IPS DF 4.7 (cell line): ENCODE data around the gene CREB3.

ENCODE experiments used
- DNase-seq: peaks from one replicate; pipeline ENCODE4 v3.0.0-alpha.2; 2013; ENCODE audit warnings: low spot score; ENCODE audit errors: extremely low read depth

The CREB3 gene

DNA sequence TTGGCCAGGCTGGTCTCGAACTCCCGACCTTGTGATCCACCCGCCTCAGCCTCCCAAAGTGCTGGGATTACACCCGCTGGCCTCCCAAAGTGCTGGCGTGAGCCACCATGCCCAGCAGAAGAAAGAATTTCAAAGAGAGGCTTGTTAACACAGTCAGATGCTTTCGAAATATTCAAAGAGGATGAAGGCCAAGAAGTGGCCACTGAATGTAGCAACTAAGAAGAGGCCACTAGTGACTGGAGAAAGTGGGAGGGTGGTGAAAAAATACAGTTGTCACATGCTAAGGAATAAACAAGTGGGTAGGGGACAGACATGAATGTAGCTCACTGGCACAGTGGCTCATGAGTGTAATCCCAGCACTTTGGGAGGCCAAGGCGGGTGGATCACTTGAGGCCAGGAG is 29.8 kb upstream of the CREB3 start:
- no peak for DNase-seq

DNA sequence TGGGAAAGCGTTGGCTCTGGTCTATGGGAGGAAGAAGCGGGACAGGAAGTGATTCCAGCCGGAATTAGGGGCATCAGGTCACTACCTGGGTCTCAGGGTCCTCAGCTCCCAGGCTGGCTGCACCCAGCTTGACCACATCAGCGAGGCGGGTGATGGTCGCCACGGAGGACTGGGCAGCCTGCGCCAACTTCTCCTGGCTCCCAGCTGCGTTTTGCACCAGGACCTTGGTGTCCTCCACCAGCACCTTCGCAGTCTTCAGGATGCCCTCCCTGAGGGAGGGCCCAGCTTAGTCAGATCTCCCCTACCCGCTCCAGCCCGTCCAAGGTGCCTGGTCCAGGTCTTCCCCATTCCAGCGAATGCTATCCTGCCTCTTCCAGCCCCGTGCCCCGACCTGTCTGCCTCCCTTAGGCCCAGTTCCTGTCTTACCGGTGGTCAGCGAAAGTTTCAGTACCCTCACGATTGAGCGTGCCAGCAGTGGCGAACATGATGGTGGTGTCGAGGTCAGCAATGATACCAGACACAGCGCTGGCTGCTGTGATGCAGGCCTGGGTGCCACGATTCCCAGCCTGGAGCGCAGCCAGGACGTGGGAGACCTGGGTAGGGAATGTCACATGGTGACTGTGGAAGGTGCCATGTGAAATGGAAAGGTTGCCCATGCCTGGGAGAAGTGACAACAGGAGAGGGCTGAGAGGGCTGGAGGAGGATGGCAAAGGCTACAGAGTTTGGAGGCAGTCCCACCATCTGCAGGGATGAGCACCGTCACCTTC is 28.4 kb upstream of the CREB3 start:
- no peak for DNase-seq

DNA sequence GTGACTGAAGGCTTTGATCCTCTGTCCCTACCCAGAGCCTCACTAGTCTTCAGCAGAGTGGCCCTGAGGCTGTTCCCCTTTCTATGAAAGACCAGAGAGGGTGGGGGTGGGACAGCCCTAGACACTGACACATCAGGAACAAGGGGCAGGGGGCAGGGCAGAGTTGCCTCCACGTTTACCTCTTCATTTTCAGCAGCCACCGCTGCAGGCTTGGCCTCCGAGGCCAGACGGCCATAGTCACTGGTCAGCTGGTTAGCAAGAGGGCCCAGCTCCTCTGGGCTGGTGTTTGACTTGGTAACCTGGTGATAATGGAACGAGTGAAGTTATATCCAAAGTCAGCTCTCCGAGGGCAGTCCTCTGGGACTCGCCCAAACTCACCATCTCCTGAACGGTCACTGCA is 27.1 kb upstream of the CREB3 start:
- no peak for DNase-seq

DNA sequence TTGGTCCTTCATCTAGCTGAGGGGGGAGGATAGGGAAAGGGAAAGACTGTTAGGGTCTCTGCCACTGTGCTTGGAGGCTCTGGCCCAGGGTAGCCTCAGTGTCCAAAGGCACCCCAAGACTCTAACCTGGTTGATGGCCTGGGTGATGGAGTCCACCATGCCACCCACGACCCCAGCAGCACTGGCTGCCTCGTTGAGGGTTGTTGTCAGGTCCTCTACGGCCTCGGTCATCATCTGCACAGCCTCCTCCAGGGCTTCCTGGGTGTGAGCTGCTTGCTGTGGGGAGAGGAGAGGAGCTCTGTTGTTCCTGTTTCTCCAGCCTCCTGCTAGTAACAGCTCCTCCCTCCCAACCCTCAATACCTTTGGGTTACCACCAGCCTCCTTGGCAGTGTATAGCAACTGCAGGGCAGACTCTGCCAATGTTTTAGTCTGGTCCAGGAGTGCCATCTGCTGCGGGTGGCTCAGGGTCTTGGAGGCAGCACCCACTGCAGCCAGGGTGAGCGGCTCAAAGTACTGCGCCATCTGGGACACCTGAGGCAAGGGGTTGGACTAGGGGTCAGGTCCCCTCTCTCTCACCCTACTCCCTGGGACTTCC is 26.5 kb upstream of the CREB3 start:
- DNase-seq, result no peak

DNA sequence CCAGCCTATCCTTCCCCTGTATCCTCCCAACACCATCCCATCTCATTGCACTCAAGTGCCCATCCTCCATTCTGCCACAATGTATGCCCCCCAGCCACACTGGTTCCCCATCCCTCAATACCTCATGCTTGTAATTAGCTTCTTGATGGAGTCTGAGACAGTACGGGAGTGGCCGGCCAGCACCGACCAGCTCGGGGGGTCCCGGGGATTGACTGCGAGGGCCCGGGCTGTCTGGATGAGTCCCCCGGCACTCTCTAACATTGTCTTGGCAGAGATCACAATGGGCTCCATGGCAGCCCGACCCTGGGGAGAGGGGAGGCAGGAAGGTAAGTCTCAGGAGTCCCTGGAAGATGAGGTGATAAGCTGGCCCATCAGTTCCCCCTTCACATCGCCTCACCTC is 25.5 kb upstream of the CREB3 start:
- no peak for DNase-seq

DNA sequence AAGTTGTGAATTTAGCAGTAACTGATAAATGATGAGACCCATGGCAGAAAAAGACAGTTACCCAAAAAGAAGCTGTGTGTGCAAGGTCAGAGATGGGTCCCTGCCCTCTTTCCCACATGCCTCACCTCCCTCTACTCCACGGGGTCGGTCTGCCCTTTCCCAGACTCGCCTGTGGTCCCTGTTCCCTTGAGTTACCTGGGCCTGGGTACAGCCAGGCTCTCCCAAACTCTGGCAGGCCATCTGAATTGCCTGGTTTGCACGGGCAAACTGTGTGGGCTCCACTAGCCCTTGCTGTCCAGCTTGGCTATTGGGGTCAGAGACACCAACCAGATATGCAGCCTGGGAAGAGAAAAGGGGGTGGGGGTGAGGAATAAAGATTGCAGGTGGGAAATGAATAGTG is 24.3 kb upstream of the CREB3 start:
- DNase-seq, result no peak

DNA sequence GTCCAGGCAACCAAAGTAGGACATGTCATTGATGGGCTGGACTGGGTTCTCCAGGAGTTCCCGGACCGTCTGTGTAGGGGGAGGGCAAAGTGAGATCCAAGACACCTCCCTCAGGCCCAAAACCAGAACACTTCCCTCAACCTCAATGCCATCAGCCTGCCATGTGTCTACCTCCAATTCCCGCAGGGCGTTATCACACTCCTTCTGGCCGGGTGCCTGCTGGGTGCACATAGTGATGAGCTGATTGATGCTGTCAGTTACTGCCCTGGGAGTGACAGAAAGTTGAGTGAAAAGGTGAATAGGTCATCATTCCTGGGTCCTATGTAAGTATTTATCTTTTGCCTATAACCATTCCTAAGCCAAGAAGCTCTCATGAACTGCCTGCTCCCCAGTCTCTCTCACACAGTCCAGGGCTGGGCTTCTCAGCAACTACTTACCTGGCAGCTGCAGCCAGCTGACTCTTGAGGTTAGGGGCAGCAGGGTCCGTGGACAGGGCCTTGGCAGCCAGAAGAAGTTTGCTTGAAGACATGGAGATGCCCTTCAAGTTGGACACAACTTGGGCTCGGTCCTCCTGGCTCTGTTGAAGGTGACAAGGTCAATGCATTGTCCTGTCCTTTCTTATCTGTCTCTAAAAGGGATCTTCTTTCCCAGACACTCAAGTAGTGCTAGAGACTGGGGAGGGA is 21.5 kb upstream of the CREB3 start:
- DNase-seq, result no peak

DNA sequence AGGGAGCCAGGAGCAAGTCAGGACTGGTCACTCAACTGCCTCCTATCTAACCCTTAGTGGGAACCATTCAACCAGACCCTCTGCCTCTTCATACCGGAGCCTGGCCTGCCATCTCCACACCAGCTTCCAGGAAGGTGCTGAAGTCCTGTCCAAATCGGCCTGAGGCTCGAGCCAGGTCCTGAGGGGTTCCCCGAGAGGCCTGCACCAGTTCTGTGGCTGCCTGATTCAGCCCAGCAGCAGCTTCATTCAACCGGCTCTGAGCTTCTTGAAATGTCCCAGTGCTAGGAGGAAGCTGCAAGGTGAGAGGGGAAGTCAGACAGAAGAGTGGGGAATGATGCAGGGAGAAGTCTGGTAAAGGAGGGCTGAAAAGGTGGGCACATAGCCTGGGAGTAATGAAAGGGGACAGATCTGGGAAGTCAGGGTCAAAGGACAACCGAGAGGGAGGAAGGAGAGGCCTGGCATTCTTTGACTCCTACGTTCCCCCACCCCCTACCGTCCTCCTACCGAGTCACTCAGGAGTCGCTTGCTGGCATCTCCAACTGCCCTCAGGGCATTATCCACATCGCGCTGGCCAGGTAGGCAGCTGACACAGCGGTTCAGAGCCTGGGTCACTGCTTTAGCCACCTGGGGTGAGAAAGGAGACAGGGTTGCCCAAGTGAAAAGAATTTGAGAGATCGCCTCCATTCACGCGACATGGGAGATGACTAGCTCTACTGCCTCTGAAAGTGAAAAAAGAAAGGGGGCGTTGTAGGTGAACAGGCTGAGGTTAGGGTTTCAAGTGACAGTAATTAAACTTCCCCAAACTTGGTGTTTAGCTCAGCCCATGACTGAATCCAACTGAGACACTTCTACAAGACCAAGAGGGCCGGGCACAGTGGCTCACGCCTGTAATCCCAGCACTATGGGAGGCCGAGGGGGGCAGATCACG is 20.7 kb upstream of the CREB3 start:
- DNase-seq, result no peak

DNA sequence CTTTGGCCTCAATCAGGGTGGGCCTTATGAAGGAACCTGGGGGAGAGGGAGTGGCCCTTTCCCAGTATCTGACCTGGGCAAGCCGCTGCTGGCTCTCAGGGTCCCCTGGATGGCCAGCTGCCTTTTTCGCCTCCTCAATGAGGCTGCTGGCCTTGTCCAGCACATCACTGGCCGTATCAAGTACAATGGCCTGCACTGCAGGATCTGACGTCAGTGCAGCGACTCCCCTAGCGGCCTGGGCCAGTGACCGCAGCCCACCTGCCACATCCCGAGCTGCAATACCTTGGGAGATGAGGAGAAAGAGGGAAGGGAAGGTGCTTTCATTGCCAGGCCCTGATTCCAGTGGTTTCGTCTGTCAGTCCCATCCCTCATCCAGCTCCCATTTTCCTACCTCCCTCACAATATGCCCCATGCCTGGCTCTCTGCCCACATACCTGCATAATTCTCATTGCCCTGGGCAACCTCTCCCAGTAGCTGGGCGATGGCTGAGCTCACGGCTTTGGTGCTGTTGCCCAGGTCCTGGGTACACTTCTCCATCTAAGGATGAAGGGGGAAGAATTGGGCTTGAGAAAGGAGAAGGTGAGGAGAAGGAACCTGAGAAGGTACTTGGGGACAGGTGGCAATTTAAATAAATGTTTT is 19.6 kb upstream of the CREB3 start:
- no peak for DNase-seq

DNA sequence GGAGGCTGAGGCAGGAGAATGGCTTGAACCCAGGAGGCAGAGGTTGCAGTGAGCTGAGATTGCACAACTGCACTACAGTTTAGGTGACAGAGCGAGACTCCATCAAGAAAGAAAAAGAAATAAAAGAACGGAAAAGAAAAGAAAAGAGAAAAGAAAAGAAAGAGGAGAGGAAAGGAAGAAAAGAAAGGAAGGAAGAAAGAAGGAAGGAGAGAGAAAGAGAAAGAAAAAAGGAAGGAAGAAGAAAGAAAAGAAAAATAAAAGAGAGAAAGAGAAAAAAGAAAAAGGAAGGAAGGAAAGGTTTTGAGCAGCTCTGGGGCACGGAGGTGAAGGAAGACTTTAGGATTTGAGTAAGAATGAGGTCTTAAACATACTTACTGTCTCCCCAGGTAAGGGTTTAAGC is 18.9 kb upstream of the CREB3 start:
- DNase-seq, result no peak

DNA sequence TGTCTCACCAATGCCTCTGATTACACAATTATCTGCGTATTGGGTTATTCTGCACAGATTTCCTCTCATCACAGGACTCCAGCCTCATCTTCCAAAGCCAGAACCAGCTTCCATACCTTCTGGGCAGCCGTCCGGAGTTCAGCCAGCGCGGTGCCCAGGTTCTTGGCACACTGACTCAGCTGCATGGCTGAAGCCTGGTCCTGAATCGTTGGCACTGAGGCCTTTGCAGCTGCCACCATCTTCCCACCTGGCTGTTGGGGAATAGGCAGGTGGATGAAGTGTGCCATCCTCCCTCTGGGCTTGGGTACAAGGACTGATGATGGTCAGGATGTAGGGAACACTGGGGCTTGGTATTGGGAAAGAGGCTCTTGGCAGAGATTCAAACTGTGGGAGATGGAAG is 18.3 kb upstream of the CREB3 start:
- DNase-seq, result no peak

DNA sequence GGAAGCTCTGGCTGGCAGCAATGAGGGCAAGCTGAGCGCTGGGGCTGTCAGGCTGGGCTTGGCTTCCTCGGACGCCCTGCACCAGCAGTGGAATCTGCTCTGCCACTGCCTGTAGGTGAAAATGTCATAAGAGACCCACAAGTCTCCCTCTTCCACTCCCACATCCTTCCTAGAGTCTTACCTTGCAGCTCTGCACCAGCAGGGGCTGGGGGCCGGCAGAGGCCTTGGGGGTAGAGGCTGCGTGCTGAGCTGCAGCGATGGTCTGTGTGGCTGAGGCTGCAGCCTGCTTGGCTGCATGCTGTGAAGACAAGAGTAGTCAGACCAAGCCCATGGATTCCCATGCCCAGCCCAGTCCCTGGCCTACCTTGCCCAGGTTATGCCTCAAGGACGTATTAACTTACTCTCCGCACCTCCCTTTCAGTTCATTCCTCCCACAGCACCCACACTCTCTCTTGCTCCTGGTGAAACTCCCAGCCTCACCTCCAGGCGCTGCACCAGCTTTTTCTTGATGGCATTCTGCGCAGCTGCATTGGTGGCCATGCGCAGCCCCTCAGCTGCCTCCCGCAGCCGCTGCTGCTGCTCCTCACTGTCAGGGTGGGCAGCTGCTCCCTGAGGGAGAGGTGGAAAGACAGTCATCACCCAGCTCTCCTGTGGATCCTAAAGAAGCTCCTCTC is 17.8 kb upstream of the CREB3 start:
- no peak for DNase-seq

DNA sequence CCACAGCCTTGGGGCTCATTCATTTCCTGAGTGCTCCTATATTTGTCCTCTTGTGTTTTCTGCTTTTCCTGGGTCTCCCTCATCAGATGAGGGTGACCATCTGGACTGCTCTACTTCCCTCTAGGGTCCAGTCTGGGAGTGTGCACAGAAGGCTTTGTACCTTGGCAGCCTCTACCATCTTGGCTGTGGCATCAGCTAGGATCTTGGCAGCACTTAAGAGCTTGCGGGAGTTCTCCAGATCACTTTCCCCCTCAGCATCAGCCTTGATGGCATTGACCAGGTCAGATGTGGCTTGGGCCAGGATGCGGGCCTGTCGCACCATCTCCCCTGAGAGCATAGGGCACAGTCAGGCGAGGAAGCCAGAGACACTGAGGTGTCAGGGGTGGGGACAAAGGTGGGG is 16.2 kb upstream of the CREB3 start:
- no peak for DNase-seq

DNA sequence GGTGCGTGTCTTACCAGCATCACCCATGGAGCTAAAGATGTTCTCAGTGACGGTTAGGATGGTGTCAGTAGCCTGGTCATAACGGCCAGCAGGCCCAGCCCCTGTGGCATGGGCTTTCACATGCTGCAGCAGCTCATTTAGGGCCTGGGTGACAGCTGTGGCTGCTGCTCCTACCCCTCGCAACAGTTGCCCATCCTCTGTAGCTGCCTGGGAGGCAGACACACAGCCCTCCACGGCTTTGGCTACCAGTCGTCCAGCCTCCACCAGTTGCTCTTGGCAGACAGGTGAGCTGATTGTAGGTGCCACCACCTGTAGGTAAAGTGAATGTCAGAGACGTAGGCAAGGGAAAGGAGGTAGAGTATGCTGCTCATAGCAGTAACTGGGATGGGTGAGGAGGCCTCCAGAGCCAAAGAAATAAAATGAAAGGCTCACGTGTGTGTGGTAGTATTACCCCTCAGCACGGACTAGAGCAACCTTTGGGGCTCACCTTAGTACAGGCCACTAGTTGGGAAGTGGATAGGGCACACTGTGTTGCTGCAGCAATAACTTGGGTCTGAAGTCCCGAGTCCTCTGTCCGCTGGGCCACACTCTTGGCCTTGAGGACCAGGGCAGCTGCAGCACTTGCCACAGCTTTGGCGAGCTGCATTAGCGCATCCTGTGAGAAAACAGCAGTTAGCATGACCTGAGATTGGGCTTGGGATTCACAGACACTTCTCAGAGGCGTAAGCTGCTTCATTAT is 15.2 kb upstream of the CREB3 start:
- no peak for DNase-seq

DNA sequence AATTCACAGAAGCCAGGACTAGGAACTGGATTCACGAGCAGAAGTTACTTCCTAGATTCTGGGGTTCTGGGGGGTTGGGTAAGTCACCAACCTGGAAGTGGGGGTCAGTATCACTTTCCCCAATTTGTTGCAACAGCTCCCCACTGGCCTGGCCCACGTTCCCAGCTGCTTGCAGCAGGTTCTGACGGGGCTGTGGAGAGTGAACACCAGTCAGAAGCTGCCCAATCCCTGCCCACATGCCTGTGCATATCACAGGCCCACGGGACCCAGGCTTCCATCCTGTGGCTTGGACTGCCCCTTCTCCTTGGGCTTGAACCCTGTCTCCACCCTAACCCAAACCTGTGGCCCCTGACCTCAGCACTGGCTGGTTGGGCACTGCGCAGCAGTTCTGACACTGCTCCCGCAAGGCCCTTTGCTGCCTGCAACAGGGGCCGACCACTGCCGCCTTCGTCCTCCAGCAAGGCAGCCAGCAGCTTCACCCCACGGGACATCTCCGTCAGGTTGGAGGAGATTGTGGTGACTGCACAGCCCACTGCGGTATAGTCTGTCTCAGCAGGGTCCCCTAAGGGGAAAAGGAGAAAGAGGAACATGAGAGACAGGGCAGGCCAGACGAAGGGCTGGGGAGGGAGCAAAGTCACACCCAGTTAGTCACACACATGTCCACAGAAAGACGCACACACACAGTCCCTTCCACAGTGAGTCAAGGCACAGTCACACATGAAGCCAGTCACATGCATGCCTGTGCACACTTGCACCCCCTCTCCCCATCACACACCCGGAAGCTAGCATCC is 13.6 kb upstream of the CREB3 start:
- no peak for DNase-seq

DNA sequence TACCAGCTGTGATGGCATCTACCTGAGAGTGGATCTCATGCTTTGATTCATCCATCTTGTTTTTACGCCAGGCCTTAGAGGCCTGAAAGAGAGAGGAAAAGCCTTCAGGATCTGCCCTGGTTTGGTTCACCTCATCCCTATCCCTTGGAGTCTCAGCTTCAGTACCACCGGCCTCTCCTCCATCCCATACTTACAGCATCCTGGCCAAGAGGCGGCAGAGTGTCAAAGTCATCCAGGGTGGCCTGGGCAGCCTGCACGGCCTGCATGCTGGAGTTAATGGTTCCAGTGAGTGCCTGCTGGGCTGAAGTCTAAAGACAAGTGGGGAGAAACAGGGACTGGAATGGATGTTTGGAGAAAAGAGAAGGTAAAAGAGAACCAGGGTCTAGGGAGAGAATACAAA is 12.9 kb upstream of the CREB3 start:
- no peak for DNase-seq

DNA sequence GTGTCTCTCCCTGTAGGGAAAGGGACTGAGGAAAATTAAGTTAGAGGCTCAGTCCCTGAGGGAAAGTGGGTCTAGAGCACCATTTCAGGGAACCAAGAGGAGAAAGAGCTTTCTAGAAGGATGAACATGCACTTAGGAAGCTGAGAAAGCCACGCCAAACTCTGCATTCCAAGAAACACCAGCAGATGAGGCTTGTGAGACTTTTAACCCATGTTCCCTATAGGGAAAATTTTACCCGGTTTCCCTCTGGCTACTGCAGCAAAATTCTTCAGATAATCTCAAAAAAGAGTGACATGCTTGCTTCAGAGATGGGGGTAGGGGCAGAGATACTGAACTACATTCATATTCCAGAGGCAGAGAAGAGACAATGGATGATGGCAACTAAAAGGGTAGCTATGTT is 9.0 kb upstream of the CREB3 start:
- no peak for DNase-seq

DNA sequence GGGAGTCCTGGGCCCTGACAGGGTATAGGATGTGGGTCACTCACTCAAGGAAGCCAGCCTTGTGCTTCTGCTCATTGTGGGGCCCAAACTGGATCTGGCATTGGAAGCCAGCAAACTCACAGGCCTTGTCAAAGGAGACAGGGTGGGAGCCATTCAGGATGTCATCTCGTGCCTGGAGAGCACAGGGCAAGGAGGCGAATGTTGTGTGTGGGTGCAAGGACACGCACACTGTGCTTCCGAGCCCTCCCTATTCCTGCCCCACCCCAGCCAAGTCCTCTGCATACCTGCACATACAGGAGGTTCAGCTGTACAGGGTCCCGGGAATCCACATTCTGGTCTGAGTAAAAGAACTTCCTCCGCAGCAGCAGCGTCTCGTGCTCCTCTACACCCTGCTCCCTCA is 8.6 kb upstream of the CREB3 start:
- DNase-seq, result no peak

DNA sequence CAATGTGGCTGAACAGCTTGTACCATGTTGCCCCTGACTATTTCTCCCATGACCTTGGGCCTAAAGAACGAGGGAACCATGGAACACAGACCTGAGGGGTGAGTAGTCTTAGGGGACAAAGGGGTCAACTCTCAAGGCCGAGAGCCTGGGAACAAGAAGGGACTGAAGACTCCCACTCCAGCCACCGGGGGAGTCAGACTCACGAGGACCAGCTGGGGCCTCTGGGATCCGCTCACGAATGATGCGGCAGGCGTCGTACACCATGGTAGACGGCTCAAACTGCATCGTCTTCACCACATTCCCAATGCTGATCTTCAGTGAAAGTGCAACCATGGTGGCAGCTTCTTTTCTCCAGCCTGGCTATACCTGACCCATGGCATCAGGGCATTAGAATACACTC is 7.1 kb upstream of the CREB3 start:
- DNase-seq, result no peak
